Osteoblast (primary cell): ENCODE results near the gene PSKH1. TPM values are rescaled to one million over a fixed set of nuclear protein-coding genes. Genes with fewer than 3 reads are reported as not detected.

Experiments used
- DNase-seq: peaks from one replicate; pipeline ENCODE4 v3.0.0; 2011; ENCODE audit warnings: low spot score, mixed read lengths; ENCODE audit not compliant: insufficient read length; ENCODE audit errors: missing footprints
- H2AFZ ChIP-seq: 2 replicates; pipeline ENCODE4 v1.6.0; 2011; ENCODE audit warnings: mild to moderate bottlenecking, low read length
- H3K27ac ChIP-seq: 2 replicates; pipeline ENCODE4 v1.5.1; 2011; ENCODE audit warnings: mild to moderate bottlenecking, low read depth, low read length, moderate library complexity
- H3K27me3 ChIP-seq: 2 replicates; pipeline ENCODE4 v1.6.0; 2012; ENCODE audit warnings: mild to moderate bottlenecking, control low read depth, inconsistent platforms, low read length, moderate library complexity; ENCODE audit not compliant: insufficient read depth
- H3K36me3 ChIP-seq: 2 replicates; pipeline ENCODE4 v1.5.1; 2011; ENCODE audit warnings: mild to moderate bottlenecking, low read length, control low read depth, moderate library complexity; ENCODE audit not compliant: insufficient read depth
- H3K4me1 ChIP-seq: 2 replicates; pipeline ENCODE4 v1.5.1; 2011; ENCODE audit warnings: mild to moderate bottlenecking, low read length, control low read depth, moderate library complexity; ENCODE audit not compliant: insufficient read depth
- H3K4me2 ChIP-seq: 2 replicates; pipeline ENCODE4 v1.6.0; 2011; ENCODE audit warnings: mild to moderate bottlenecking, low read length; ENCODE audit not compliant: insufficient read depth
- H3K4me3 ChIP-seq: fragments of 200-600 bp; sonication (generic); 3 replicates; pipeline ENCODE4 v1.5.1; 2012; ENCODE audit warnings: mild to moderate bottlenecking, low read length, inconsistent platforms; ENCODE audit not compliant: insufficient read depth
- H3K79me2 ChIP-seq: 2 replicates; pipeline ENCODE4 v1.6.0; 2012; ENCODE audit warnings: mild to moderate bottlenecking, low read length, control low read depth, inconsistent platforms; ENCODE audit not compliant: insufficient read depth
- H3K9me3 ChIP-seq: 2 replicates; pipeline ENCODE4 v1.5.1; 2011; ENCODE audit warnings: low read depth, low read length, control low read depth
- H4K20me1 ChIP-seq: 2 replicates; pipeline ENCODE4 v1.6.0; 2012; ENCODE audit warnings: mild to moderate bottlenecking, low read length, control low read depth; ENCODE audit not compliant: insufficient read depth
- CTCF ChIP-seq: IDR thresholded peaks from 2 replicates; pipeline ENCODE4 v1.5.1; 2011; ENCODE audit warnings: mild to moderate bottlenecking, low read depth, low read length, moderate library complexity; ENCODE audit errors: extremely low read depth
- total RNA-seq: library from RNA; depleted of rRNA; stranded (reverse); fragments of >200 nt; gene quantifications from 2 replicates; pipeline ENCODE4 v1.2.3, GENCODE V29; 2012

Gene PSKH1
- total RNA-seq, 1 donor = 18.5 TPM

GRCh38 chr16:67946128-67946569, 53.1 kb downstream of the PSKH1 start:
- H3K36me3 ChIP-seq = peaks cover 92% of the 10 kb centered on the region
- H3K4me1 ChIP-seq = no peaks in the 10 kb centered on the region
- H3K9me3 ChIP-seq = no peaks in the 10 kb centered on the region
- H3K27me3 ChIP-seq = no peaks in the 10 kb centered on the region
- H3K4me2 ChIP-seq = no peak overlapping the region
- no peak for DNase-seq
- no peak for TF ChIP-seq CTCF
- no peak overlapping the region for H2AFZ ChIP-seq
- H3K4me3 ChIP-seq = no peak overlapping the region
- peaks cover 52% of the 10 kb centered on the region for H4K20me1 ChIP-seq
- H3K27ac ChIP-seq = no peak overlapping the region
- peaks cover 10% of the 10 kb centered on the region for H3K79me2 ChIP-seq

GRCh38 chr16:67946966-67947558, 54.0 kb downstream of the PSKH1 start:
- Histone ChIP-seq H3K27me3 (no peaks in the 10 kb centered on the region), H3K4me2 (no peak overlapping the region), H3K36me3 (peaks cover 93% of the 10 kb centered on the region), H3K9me3 (no peaks in the 10 kb centered on the region), H2AFZ (no peak overlapping the region), H3K4me3 (no peak overlapping the region), H3K27ac (no peak overlapping the region), H4K20me1 (peaks cover 55% of the 10 kb centered on the region), H3K79me2 (peaks cover 12% of the 10 kb centered on the region), H3K4me1 (no peaks in the 10 kb centered on the region)
- TF ChIP-seq CTCF = no peak
- no peak for DNase-seq

GRCh38 chr16:67948015-67948414, 55.0 kb downstream of the PSKH1 start:
- Histone ChIP-seq H3K27ac (no peak overlapping the region), H4K20me1 (peaks cover 51% of the 10 kb centered on the region), H3K4me3 (no peak overlapping the region), H3K79me2 (peaks cover 11% of the 10 kb centered on the region), H2AFZ (no peak overlapping the region), H3K36me3 (peaks cover 92% of the 10 kb centered on the region), H3K27me3 (no peaks in the 10 kb centered on the region), H3K4me2 (no peak overlapping the region), H3K9me3 (no peaks in the 10 kb centered on the region), H3K4me1 (no peaks in the 10 kb centered on the region)
- DNase-seq = no peak
- TF ChIP-seq CTCF = no peak

- no peak overlapping the region for H3K27ac ChIP-seq
- no peak overlapping the region for H3K4me2 ChIP-seq
- no peak overlapping the region for H2AFZ ChIP-seq
- peaks cover 17% of the 10 kb centered on the region for H3K79me2 ChIP-seq
- no peak overlapping the region for H3K4me3 ChIP-seq
- H3K9me3 ChIP-seq = no peaks in the 10 kb centered on the region
- DNase-seq = no peak
- no peak for TF ChIP-seq CTCF
- no peaks in the 10 kb centered on the region for H3K4me1 ChIP-seq
- peaks cover 94% of the 10 kb centered on the region for H3K36me3 ChIP-seq
- H4K20me1 ChIP-seq = peaks cover 53% of the 10 kb centered on the region
- H3K27me3 ChIP-seq = no peaks in the 10 kb centered on the region
Measured at GRCh38 chr16:67949645-67950044, 56.6 kb downstream of the PSKH1 start.
